ENCODE measurements around the gene ATOSA. TPM values are rescaled to one million over a fixed set of nuclear protein-coding genes. Genes with fewer than 3 reads are reported as not detected.

Gene ATOSA
- total and polyA plus RNA-seq, 2 of the 13 experiments (the other 11 are each of a cell fraction or from before 2014, with no cell fraction given), result 6.6 to 16.3 TPM

GRCh38 chr15:52679232-52680040 is at the start of gene ATOSA (continued):
- TF ChIP-seq KIAA2018 (CRISPR knock-in tag; IDR thresholded peaks at IDR 0.05; ENCODE audit: borderline replicate concordance) (no peak), MNT (IDR thresholded peaks at IDR 0.05) (peak; percentile 71), LRRFIP1 (CRISPR knock-in tag; conservative IDR thresholded peaks at IDR 0.05) (no peak), SALL2 (CRISPR knock-in tag; IDR thresholded peaks at IDR 0.05) (peak; percentile 12), ARID5B (CRISPR knock-in tag; IDR thresholded peaks at IDR 0.05) (peak; percentile 50; the same call in 1 of the 2 replicates), HIC2 (CRISPR knock-in tag; IDR thresholded peaks at IDR 0.05; ENCODE audit: low read depth) (0 out of 2 replicates have a peak, but pooled peaks have one; percentile 19), ZNF747 (CRISPR knock-in tag; IDR thresholded peaks at IDR 0.05; ENCODE audit: borderline replicate concordance) (0 out of 2 replicates have a peak, but pooled peaks have one; percentile 35), SAP130 (CRISPR knock-in tag; IDR thresholded peaks at IDR 0.05; ENCODE audit: low read depth) (peak; percentile 98)

Data from HepG2 (cell line).